Renal cortex interstitium (tissue), 11 donors: ENCODE results near the gene LGALS7B. TPM values are rescaled to one million over a fixed set of nuclear protein-coding genes. Genes with fewer than 3 reads are reported as not detected.
"Not testable (repeated sequence)": the region's sequence is repeated elsewhere in the genome, so short reads cannot be mapped to it uniquely, and the experiment has no call there.

Experiments used
- DNase-seq, 11 donors: peaks; one replicate each; pipeline ENCODE4 v3.0.0-alpha.2; 2013; ENCODE audit warnings: low read depth in 9 of 11, low spot score in 4 of 11; ENCODE audit errors: extremely low read depth in 1 of 11
- polyA plus RNA-seq, 3 donors: library from polyadenylated mRNA; unstranded; fragments of 120-200 nt; gene quantifications; one replicate each; pipeline ENCODE4 v1.2.1, GENCODE V29; 2013; ENCODE audit not compliant: insufficient read length in 3 of 3

Gene LGALS7B
- polyA plus RNA-seq, 3 donors, result 0.57 to 2.5 TPM; not detected in 1

- DNase-seq, result no peak
These were observed 23.2 kb downstream of the LGALS7B start for GRCh38 chr19:38812009-38812840.

GRCh38 chr19:38812841-38813320, 23.9 kb downstream of the LGALS7B start, which contains the start of gene LGALS4:
Gene LGALS4 (minus strand): TSS chr19:38812945. CDS start chr19:38812886, 59 bp downstream.
- no peak for DNase-seq

GRCh38 chr19:38813323-38813722, 24.3 kb downstream of the LGALS7B start:
- DNase-seq, result no peak

GRCh38 chr19:38813932-38814331, 24.9 kb downstream of the LGALS7B start:
- DNase-seq, result not testable (repeated sequence)

- no peak for DNase-seq
These were observed 26.3 kb downstream of the LGALS7B start for GRCh38 chr19:38815059-38816001.

GRCh38 chr19:38816131-38816750, 27.2 kb downstream of the LGALS7B start:
- DNase-seq, result no peak

- no peak for DNase-seq
These were observed 28.1 kb downstream of the LGALS7B start for GRCh38 chr19:38817081-38817480.

GRCh38 chr19:38819231-38819920, 30.4 kb downstream of the LGALS7B start:
- DNase-seq, result peak in 1 of 11 donors; percentile 32

- DNase-seq, result not testable (repeated sequence)
These were observed 32.3 kb downstream of the LGALS7B start for GRCh38 chr19:38821230-38821825.

- DNase-seq, result not testable (repeated sequence)
These were observed 36.9 kb downstream of the LGALS7B start for GRCh38 chr19:38825936-38826335.

GRCh38 chr19:38826856-38827551, 38.0 kb downstream of the LGALS7B start:
- no peak for DNase-seq

GRCh38 chr19:38829203-38829602, 40.2 kb downstream of the LGALS7B start:
- DNase-seq, result not testable (repeated sequence)

GRCh38 chr19:38830039-38830733, 41.2 kb downstream of the LGALS7B start:
- DNase-seq, result no peak

- DNase-seq, result peak in 5 of 11 donors; percentile 40 to 63 (median 51)
These were observed 42.2 kb downstream of the LGALS7B start for GRCh38 chr19:38831142-38831605.

GRCh38 chr19:38833092-38833425, 44.1 kb downstream of the LGALS7B start:
- no peak for DNase-seq

GRCh38 chr19:38834104-38834490, 45.1 kb downstream of the LGALS7B start:
- no peak for DNase-seq

- no peak for DNase-seq
These were observed 45.6 kb downstream of the LGALS7B start for GRCh38 chr19:38834590-38834989.
